Gastroesophageal sphincter (tissue), 3 donors: ENCODE results near the gene TBCK.

ENCODE experiments used
- EP300 ChIP-seq: sonication (generic); formaldehyde crosslinking; IDR thresholded peaks from one replicate; pipeline ENCODE4 v1.6.1; 2017; ENCODE audit warnings: antibody characterized with exemption, mild to moderate bottlenecking
- POLR2A ChIP-seq, 2 donors: fragments of 450-650 bp; IDR thresholded peaks; one replicate each; pipeline ENCODE4 v1.6.1; 2017; ENCODE audit warnings: antibody characterized with exemption in 2 of 2, mild to moderate bottlenecking in 2 of 2, moderate library complexity in 1 of 2
- POLR2AphosphoS5 ChIP-seq: sonication (generic); formaldehyde crosslinking; IDR thresholded peaks from one replicate; pipeline ENCODE4 v1.6.1; 2017; ENCODE audit warnings: antibody characterized with exemption
- TF ChIP-seq, protein P1 (sequence below), 4 experiments: fragments of 200-600 bp in 2 of 4; fragments of 450-650 bp in 2 of 4; sonication (generic) in 1 of 4; IDR thresholded peaks; one replicate each; pipeline ENCODE4 v1.5.1; 2017 to 2019; ENCODE audit warnings: antibody characterized with exemption in 4 of 4, mild to moderate bottlenecking in 2 of 4, moderate library complexity in 2 of 4

- TF ChIP-seq POLR2A (IDR thresholded peaks at IDR 0.05) (no peak), POLR2AphosphoS5 (no peak), EP300 (no peak)
- TF ChIP-seq, protein P1, sequence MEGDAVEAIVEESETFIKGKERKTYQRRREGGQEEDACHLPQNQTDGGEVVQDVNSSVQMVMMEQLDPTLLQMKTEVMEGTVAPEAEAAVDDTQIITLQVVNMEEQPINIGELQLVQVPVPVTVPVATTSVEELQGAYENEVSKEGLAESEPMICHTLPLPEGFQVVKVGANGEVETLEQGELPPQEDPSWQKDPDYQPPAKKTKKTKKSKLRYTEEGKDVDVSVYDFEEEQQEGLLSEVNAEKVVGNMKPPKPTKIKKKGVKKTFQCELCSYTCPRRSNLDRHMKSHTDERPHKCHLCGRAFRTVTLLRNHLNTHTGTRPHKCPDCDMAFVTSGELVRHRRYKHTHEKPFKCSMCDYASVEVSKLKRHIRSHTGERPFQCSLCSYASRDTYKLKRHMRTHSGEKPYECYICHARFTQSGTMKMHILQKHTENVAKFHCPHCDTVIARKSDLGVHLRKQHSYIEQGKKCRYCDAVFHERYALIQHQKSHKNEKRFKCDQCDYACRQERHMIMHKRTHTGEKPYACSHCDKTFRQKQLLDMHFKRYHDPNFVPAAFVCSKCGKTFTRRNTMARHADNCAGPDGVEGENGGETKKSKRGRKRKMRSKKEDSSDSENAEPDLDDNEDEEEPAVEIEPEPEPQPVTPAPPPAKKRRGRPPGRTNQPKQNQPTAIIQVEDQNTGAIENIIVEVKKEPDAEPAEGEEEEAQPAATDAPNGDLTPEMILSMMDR (IDR thresholded peaks at IDR 0.05), result no peak
Observed at GRCh38 chr4:106231931-106232330, 84.1 kb downstream of the TBCK start.
